Inferior parietal cortex (tissue), 1 donor: Measurements from ENCODE around the gene RHOF.
A peak's percentile ranks its signal among the peaks of the same experiment; 100 is the strongest.
"Not testable (repeated sequence)": the region's sequence is repeated elsewhere in the genome, so short reads cannot be mapped to it uniquely, and the experiment has no call there.

Experiments used
- DNase-seq: peaks from one replicate; pipeline ENCODE4 v3.0.0-alpha.2; 2016; ENCODE audit errors: extremely low spot score

The RHOF gene

DNA sequence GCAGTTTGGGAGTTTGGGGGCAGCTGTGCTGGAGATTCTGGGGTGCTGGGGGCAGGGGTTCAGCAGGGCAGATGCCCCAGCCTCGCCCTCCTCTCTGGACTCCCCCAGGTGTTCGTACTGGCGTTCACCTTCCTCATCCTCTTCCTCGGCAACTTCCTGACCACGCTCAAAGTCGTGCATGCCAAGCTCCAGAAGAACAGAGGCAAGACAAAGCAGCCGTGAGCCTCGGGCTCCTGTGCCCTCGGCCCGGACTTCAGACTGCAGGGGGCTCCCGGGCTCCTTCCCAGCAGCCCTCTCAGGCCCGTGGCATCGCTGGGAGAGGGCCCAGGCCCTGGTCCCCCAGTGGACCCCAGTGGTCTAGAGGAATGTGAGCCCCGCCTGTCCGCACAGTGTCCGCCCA is 18.0 kb downstream of the RHOF start:
- DNase-seq, result no peak

DNA sequence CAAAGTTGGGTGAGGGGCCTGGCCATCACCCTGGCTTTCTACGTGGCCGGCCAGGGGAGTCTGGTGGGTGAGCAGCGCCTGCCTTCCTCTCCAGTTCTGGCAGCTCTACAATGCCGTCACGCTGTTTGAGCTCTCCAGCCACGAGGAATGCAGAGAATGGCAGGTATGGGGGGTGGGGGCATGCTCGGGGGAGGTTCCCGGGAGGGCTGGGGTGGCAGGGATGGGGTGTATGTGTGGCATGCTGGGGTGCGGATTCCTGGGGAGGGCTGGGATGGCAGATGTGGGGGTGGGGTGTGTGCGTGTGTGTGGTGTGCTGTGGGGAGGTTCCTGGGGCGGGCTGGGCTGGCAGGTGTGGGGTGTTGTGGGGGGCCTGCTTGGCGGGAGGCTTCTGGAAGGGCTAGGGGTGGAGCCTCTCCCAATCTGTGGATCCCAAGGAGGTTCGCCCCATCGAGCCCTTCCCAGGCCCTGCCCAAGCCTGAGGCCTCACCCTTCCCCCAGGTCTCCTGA is 18.5 kb downstream of the RHOF start:
- DNase-seq, result no peak

DNA sequence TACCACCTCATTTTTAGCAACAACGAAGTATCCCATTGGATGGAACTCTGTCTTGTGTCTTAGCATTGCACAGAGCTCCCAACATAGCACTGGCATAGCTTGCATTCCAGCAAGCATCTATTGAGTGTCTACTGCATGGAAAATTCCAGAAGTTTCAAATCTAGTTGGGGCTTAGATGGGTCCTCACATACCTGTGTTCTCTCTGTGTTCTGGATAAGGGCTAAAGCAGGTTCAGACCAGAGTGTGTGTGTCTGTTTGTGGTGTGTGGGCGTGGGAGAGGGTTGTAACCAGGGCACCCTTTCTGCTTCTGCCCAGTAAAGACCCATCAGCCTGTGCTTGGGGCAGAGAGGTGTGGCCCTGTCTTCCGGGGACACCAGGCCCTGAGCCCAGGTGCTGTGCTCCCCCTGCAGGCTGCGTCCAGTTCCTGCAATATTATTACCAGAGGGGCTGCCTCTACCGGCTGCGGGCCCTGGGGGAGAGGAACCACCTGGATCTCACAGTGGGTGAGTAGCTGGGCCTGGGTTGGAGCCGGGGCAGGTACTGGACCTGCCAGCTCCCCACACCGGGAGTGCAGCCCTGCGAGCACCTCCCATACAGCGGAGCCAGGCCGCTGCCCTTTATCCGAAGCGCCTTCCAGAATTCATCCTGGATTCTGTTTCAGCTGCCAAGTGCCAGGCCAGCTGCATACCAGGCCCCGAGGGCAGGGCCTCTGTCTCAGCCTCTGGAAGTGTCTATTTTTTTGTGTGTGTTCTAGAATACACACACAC is 20.3 kb downstream of the RHOF start:
- DNase-seq, result peak; percentile 60

DNA sequence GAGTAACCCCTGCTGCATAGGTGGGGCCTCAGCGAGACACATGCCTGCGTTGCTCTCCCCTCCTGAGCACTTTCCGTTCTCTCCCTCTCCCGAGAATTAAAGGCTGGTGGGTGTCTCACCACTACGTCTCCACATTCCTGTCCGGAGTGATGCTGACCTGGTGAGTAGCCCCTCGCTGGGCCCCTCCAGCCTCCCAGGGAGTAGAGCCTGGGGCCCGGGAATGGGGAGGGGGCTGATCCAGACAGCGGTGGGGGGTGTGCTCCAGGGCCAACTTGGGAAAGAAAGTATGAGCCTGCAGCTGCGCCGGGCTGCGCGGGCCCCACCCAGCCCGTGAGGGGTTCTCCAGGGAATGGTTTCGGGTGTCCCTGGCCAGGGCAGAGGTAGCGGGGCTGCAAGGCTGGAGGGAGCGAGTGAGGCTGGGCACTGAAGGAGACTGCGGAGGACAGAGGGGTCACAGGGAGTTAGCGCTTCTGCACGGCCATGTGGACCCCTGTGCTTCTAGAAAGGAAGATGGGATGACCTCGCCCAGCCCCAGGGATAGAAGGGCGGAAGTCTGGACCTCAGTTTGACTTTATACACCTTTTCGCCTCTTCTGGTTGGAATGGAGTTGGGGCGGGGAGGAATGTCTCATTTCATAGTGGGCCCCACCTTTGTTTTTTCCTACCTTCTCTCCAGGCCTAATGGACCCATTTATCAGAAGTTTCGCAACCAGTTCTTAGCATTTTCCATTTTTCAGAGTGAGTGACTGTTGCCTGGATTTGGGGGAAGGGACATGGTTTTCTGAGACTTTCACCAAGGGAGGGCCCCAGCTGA is 22.5 kb downstream of the RHOF start:
- no peak for DNase-seq

DNA sequence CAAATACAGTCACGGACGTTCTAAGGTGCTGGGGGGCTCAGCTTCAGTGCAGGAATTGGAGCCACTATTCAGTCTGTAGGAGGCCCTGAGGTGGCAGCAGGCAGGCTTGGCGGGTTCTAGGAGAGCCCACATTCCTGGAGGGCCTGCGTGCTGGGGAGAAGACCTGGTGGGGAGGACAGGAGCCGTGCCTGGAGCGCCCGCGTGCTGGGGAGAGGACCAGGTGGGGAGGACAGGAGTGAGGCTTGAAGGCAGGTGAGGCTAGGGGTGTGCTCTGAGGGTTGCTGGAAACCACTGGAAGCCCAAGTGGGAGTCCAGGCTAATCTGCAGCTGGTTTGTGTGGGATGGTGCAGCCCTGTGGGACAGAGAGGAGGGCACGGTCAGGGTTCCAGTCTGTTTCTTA is 23.1 kb downstream of the RHOF start:
- no peak for DNase-seq

DNA sequence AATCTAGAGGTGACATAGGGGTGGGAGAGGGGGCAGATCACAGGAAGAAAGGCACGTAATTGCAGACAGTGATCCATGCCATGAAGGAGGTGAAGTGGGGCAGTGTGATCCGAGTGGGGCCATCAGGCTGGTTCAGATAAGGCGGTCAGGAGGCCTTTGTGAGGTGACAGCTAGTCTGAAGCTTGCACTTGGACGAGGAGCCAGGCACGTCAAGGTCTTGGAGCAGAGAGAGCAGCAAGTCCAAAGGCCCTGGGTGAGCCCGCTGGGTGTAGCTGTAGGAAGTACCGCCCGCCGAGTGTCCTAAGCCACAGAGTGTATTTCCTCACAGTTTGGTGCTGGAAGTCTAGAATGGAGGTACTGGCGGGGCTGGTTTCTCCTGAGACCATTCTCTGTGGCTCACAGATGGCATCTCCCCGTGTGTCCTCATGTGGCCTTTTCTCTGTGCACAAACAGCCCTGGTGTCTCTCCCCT is 23.6 kb downstream of the RHOF start:
- no peak for DNase-seq

DNA sequence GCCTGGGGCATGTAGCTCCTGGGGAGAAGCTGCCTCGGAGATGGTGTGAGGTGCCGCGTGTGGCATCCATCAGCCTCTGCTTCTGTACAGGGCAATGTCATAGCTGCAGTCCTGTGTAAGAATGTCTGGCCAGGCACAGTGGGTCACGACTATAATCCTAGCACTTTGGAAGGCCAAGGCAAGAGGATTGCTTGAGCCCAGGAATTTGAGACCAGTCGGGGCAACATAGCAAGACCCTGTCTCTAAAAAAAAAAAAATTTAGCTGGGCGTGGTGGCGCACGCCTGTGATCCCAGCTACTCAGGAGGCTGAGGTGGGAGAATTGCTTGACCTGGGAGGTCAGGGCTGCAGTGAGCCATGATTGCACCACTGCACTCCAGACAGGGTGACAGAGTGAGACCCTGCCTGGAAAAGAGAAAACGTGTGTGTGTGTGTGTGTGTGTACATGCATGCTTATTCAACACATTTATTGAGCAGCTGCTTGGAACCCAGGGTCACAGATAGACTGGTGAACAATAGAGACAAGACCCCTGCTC is 24.1 kb downstream of the RHOF start:
- DNase-seq, result no peak

DNA sequence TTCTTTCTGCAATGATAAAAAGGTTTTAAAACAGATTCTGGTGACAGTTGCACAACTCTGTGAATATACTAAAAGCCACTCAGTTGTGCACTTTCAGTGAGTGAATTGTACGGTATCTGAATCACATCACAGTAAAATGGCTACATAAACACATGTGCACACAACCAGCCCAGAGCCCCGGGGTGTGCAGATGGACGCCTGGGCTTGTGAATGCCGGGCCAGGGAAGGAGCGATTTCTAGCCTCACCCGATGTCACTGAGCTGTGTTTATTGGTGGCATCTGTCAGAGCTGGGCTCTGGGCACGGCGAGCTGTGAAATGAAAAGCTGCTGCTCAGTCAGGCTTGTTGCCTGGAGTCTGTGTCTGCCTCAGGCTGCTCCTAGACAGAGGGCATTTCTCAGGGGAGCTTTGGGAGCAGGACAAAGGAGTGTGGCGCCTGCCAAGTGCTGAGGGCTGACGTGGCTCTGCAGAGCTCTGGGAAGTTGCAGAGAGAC is 25.9 kb downstream of the RHOF start:
- DNase-seq, result peak; percentile 39

DNA sequence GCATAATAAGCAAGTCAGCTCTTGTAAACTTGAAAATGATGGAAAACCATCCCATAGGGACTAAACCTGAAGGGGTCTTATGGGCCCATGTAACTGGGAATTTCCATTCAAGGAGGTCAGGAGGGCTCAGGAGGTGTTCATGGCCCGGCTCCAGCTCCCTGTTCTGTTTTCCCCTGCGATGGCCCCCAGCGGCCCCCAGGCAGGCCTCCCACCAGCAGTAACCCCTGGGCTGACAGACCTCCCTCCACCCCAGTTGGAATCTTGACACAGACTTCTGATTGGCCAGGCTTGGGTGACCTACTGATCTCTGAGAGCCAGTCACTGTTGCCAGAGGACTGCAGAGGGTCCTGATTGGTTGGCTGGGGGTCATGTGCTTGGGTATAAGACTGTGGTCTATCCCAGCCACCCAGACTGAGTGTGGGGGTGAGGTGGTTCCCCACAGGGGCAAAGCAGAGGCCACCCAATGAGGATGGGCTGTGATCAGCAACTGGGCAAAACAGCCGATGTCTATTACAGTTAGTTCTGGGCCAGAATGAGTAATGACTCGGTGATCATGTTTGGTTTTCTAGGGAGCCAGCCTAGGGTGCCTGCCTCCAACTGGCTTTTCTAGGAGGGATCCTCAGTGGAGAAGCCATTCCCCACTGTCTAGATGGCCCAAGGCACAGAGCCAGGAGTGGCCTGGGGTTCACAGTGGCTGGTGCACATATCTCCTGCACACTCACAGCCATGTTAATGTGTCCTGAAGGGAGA is 27.0 kb downstream of the RHOF start:
- no peak for DNase-seq

DNA sequence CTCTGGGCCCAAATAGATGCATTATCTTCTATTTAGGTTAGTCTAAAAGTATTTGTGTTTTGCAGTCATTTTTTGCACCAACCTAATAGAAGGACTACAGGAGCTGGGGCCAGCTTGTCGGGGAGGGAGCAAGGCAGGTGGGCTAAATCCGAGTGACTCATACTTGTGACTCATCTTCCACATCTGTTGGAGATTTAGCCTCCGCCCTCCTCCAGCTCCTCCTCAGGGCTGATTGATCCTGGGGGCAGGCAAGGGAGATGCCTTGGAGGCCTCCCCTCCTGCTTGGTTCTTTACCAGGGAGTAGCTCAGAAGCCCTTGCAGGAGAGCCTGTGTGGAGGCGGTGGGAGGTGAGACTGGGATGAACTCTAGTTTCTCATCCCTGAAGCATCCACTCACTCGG is 27.9 kb downstream of the RHOF start:
- DNase-seq, result no peak

DNA sequence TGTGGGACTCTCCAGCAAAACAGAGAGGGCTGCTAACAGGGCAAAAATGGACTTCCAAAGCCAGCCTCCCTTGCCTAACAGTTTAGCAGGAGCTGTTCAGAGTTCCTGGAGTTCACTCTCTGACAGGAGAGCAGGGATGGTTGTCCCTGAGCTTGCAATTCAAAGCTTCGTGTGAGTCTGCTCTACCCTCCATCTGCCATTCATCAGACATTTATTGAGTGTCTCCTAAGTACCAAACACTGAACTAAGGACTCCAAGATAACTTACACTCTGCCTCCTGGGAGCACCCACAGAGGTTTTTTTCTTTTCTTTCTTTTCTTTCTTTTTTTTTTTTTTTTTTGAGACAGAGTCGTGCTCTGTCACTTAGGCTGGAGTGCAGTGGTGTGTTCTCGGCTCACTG is 28.7 kb downstream of the RHOF start:
- DNase-seq, result no peak

DNA sequence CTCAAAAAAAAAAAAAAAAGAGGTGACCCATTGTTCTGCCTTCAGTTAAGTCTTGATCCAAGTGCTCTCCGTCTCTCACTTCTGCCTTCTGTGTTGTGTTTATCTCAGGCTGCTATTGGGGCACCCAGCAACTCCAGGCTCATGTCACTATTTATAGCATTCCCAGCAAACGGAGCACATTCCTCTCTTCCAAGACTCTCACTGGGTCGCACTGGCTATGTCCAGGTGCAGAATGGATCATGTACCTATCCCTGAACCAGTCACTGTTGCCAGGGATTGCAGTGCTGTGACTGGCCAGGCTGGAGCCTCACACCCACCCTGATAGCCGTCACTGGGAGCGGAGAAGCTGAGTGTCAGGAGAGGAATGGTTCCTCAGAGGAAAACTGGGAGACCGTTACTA is 31.2 kb downstream of the RHOF start:
- no peak for DNase-seq

DNA sequence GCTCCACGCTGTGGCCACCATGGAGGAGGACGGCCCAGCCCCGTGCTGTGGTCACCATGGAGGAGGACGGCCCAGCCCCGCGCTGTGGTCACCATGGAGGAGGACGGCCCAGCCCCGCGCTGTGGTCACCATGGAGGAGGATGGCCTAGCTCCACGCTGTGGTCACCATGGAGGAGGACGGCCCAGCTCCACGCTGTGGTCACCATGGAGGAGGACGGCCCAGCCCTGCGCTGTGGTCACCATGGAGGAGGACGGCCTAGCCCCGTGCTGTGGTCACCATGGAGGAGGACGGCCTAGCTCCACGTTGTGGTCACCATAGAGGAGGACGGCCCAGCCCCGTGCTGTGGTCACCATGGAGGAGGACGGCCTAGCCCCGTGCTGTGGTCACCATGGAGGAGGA is 35.0 kb downstream of the RHOF start:
- not testable (repeated sequence) for DNase-seq

DNA sequence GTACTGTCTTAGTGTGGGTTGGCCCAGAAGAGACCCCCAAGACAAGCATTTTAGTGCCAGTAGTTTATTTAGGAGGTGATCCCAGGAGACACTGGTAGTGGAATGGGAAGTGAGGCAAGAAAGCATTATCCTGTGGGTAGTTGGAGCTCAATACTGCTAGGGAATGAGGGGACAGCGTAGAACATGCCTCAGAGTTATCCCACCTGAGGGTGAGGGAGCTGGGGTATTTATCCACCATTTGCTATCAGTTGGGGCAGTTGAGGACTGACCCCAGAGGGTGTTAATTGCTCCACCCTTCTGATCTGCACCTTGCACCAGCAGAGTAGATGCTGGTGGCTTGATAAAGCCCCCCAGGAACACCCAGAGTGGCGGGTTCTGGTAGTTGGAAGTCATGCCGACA is 37.9 kb downstream of the RHOF start:
- no peak for DNase-seq

DNA sequence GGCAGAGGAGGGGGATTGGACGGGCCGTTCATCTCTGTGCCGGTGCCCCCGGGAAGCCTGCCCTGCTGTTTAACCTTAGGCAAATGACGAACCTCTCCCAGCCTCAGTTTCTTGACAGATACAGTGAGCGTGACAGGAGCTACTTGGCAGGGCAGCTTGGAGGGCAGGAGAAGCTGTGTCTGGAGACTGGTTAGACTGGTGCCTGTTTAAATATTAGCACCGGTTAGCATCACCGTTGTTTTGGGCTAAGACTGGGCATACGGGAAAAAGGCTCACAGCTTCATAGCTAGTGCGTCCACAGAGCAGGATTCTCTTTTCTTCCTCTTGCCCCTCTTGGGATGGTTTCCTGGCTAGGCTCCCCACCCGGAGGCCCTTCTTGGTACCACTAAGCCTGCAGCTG is 38.7 kb downstream of the RHOF start:
- DNase-seq, result no peak

DNA sequence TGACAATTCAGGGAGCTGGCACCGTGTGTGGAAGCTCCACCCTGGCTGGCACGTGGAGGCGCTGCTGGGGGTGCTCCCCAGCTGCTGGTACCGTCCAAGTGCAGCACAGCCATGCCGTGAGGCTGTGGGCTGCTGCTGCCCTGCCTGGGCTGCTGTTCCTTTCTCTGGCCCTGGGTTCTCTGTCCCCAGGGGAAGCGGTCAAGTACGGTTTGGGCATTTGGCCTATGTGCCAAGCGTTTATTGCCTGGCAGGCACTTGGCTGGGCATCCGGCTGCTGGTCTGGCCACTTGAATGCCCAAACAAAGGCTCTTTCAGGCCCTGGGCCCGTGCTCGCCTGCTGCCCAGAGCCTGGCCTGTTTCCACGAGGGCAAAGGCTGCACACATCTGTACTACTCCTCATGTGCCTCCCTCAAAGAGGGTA is 39.6 kb downstream of the RHOF start:
- DNase-seq, result peak; percentile 66

DNA sequence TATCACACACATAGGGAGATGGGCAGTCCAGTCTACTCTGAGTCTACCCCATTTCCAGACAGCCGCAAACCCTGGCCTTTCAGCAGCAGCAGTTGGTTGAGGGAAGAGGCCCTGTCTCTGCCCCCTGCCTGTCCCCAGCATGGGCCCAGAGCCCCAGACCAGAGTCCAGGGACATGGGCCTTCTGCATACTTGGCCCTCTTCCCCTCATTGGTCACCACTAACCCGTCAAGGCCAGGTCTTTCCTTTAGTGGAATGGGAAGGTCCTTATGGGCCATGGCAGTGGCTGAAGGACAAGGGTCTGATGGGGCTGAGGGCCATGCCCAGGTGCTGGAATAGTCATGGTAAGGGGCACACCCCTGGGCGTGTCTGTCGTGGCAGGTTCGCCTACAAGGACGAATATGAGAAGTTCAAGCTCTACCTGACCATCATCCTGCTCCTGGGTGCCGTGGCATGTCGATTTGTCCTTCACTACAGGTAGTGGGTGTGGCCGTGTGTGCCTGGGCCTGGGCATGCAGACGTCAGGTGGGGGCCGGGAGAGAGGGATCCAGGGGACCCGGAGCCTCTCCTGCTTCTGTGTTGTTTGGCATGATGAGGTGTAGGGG is 41.6 kb downstream of the RHOF start:
- DNase-seq, result no peak

DNA sequence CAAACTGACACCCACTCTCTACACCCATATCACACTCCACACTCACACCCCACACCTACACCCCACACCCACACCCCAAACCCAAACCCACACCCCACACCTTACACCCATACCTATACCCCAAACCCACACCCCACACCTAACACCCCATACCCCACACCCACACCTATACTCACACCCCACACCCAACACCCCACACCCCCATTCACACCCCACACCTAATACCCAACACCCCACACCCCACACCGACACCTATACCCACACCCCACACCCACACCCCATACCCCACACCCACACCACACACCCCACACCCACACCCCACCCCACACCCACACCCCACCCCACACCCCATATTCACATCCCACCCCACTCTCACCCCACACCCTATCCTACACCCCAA is 42.5 kb downstream of the RHOF start:
- DNase-seq, result no peak

DNA sequence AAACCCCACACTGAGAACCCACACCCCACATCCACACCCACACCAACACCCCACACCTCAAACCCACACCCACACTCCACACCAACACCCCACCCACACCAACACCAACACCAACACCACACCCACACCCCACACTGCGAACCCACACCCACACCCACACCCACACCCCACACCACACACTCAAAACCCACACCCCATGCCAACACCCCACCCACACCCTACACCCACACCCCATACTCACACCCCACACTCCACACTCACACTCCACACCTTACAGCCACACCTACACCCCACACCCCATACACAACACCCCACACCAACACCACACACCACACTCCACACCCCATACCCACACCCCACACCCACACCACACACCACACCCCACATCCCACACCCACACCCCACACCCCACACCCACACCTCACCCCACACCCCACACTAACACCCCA is 43.0 kb downstream of the RHOF start:
- DNase-seq, result no peak

DNA sequence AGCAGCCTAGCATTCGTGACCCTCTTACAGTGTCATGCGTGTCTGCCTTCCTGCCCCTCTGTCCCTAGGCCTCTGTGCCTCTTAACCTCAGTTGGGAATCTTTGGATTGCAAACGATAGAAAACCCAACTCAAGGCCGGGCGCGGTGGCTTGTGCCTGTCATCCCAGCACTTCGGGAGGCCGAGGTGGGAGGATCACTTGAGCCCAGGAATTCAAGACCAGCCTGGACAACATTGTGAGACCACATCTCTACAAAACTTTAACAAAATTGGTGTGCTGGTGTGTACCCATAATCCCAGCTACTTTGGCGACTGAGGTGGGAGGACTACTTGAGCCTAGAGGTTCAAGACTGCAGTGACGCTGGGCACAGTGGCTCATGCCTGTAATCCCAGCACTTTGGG is 44.2 kb downstream of the RHOF start:
- no peak for DNase-seq

DNA sequence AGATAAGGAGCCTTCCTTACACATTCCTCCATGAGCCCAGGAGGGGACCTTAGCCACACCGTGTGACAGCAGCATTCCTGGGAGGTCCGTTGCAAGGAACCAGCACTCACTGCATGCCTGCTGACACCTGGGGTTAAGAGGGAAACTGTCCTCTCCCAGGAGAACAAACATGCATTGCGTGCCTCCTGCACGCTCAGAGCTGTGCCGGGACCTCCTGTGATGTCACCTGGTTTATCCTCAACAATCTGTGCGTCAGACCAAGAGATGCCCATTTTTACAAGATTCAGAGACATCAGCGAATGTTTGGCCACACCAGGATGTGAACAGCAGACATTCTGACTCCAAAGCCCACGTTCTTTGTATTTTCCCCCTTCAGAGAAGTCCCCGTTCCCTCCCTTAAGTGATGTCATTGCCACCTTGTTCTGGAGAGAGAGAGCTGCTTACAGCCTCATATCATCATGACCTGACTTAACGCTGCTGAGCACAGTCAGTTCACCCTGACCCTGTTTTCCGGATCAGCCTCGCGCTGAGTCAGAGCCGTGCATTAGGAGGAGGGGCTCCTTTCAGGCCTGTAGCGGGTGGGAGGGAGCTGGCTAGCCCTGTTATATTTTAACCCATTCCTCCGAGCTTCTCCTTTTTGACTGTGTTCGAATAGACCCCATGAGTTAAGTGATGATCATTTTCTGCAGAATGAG is 44.8 kb downstream of the RHOF start:
- DNase-seq, result no peak
